Colonic mucosa (tissue), 4 donors: ENCODE results near the gene FAM222B. TPM values are rescaled to one million over a fixed set of nuclear protein-coding genes. Genes with fewer than 3 reads are reported as not detected.
"Not testable (repeated sequence)": the region's sequence is repeated elsewhere in the genome, so short reads cannot be mapped to it uniquely, and the experiment has no call there.

ENCODE experiments used
- DNase-seq: peaks from one replicate; pipeline ENCODE4 v3.0.0-alpha.2; 2020
- H3K27ac ChIP-seq: fragments of 200-600 bp; one replicate; pipeline ENCODE4 v1.8.0; 2021
- H3K27me3 ChIP-seq: fragments of 200-600 bp; one replicate; pipeline ENCODE4 v1.8.0; 2021
- H3K36me3 ChIP-seq: fragments of 200-600 bp; one replicate; pipeline ENCODE4 v1.8.0; 2021
- H3K4me1 ChIP-seq: fragments of 200-600 bp; one replicate; pipeline ENCODE4 v1.8.0; 2021; ENCODE audit warnings: mild to moderate bottlenecking
- H3K4me3 ChIP-seq: fragments of 200-600 bp; one replicate; pipeline ENCODE4 v1.8.0; 2021
- H3K9ac ChIP-seq, 2 donors: one replicate each; pipeline ENCODE4 v1.7.0; 2013; ENCODE audit warnings: control low read depth in 2 of 2, low read depth in 2 of 2, low read length in 2 of 2
- H3K9me3 ChIP-seq: fragments of 200-600 bp; one replicate; pipeline ENCODE4 v1.8.0; 2021
- CTCF ChIP-seq: fragments of 200-600 bp; IDR thresholded peaks from one replicate; pipeline ENCODE4 v1.8.0; 2022; ENCODE audit warnings: antibody characterized with exemption, mild to moderate bottlenecking
- intact Hi-C: fragments of 100-400 bp; cut with DNase I; formaldehyde crosslinking; loops from one replicate; pipeline ENCODE4 v1.14.1; 2022
- total RNA-seq, 2 donors: library from RNA; stranded (reverse); fragmentation: NEBNext Ultra II Directional in 1 of 2; extraction: Animal tissue kit (Norgen Biotek cat#: 25700) in 1 of 2; gene quantifications; one replicate each; pipeline ENCODE4 v1.2.1, GENCODE V29; 2021
- donor health status: healthy.
- donor health status: DM: no; HTN: no; CAD: no.
- donor health status: DM: no; HTN: no; CAD: no.

The FAM222B gene
- total RNA-seq, 2 donors from 2014 or later = 27.9 to 35.4 TPM

GRCh38 chr17:28854457-28855335 lies 12.1 kb upstream of the FAM222B start, which contains the start of gene ERAL1:
ERAL1 (plus strand) TSS chr17:28855016; CDS start chr17:28855035, 19 bp downstream.
- Histone ChIP-seq H3K27ac (peak within 1 kb of the TSS; percentile 34), H3K27me3 (no peaks in the 10 kb centered on the region), H3K9ac (peak within 1 kb of the TSS; percentile 79 to 89), H3K4me3 (peak within 1 kb of the TSS; percentile 71), H3K4me1 (peaks cover 5% of the 10 kb centered on the region), H3K36me3 (peaks cover 6% of the 10 kb centered on the region), H3K9me3 (no peaks in the 10 kb centered on the region)
- intact Hi-C loops = loop anchor here (10.0 kb wide), 1 partner anchor 60 kb away; no protein-coding TSS in a partner anchor
- no peak for TF ChIP-seq CTCF
- DNase-seq = peak; percentile 90

GRCh38 chr17:28853295-28853694 lies 10.7 kb upstream of the FAM222B start:
- intact Hi-C loops = loop anchor here (10.0 kb wide), 1 partner anchor 62 kb away; no protein-coding TSS in a partner anchor
- Histone ChIP-seq H3K27me3 (no peaks in the 10 kb centered on the region), H3K4me1 (peaks cover 5% of the 10 kb centered on the region), H3K36me3 (no peaks in the 10 kb centered on the region), H3K9ac (no peak overlapping the region), H3K9me3 (no peaks in the 10 kb centered on the region), H3K27ac (no peak overlapping the region), H3K4me3 (no peak overlapping the region)
- no peak for DNase-seq
- TF ChIP-seq CTCF = no peak

- no peak for DNase-seq
- no peaks in the 10 kb centered on the region for H3K4me1 ChIP-seq
- intact Hi-C loops = no loop called here
Observed at GRCh38 chr17:28849281-28849680, 6.7 kb upstream of the FAM222B start.

GRCh38 chr17:28848667-28849066 lies 6.1 kb upstream of the FAM222B start:
- H3K27me3 ChIP-seq, H3K36me3 ChIP-seq, H3K27ac ChIP-seq, intact Hi-C loops, H3K9ac ChIP-seq, H3K4me1 ChIP-seq, H3K4me3 ChIP-seq, H3K9me3 ChIP-seq: not testable (repeated sequence)
- DNase-seq = peak; percentile 29
- peak; percentile 44 for TF ChIP-seq CTCF

More at GRCh38 chr17:28849281-28849680, 6.7 kb upstream of the FAM222B start:
- H3K27me3 ChIP-seq = no peaks in the 10 kb centered on the region
- no peak overlapping the region for H3K27ac ChIP-seq
- TF ChIP-seq CTCF = no peak
- H3K36me3 ChIP-seq = no peaks in the 10 kb centered on the region
- no peaks in the 10 kb centered on the region for H3K9me3 ChIP-seq
- H3K9ac ChIP-seq = no peak overlapping the region
- no peak overlapping the region for H3K4me3 ChIP-seq

GRCh38 chr17:28846699-28847098 lies 4.1 kb upstream of the FAM222B start:
- H3K4me3 ChIP-seq, DNase-seq, H3K27me3 ChIP-seq, H3K9me3 ChIP-seq, H3K36me3 ChIP-seq, H3K27ac ChIP-seq, H3K4me1 ChIP-seq, H3K9ac ChIP-seq, intact Hi-C loops: not testable (repeated sequence)

- H3K36me3 ChIP-seq = no peaks in the 10 kb centered on the region
- no peaks in the 10 kb centered on the region for H3K9me3 ChIP-seq
- H3K27ac ChIP-seq = no peak overlapping the region
- no peak for TF ChIP-seq CTCF
- no peaks in the 10 kb centered on the region for H3K4me1 ChIP-seq
- intact Hi-C loops = no loop called here
- no peak overlapping the region for H3K9ac ChIP-seq
- DNase-seq = no peak
- no peak overlapping the region for H3K4me3 ChIP-seq
- no peaks in the 10 kb centered on the region for H3K27me3 ChIP-seq
Observed at GRCh38 chr17:28846231-28846630, 3.6 kb upstream of the FAM222B start.
